GM19438 (cell line): Measurements from ENCODE around the gene ADNP2.
A peak's percentile ranks its signal among the peaks of the same experiment; 100 is the strongest.
"Not testable (repeated sequence)": the region's sequence is repeated elsewhere in the genome, so short reads cannot be mapped to it uniquely, and the experiment has no call there.

ENCODE experiments used
- ATAC-seq: cut with Tn5 transposase; IDR thresholded peaks from one replicate; pipeline ENCODE4 v1.9.1; 2021; ENCODE audit warnings: low read depth; ENCODE audit not compliant: unreplicated experiment

ADNP2 gene

GRCh38 chr18:80140455-80140985 is 31.5 kb downstream of the ADNP2 start:
- ATAC-seq: no peak

- no peak for ATAC-seq
These were observed 34.8 kb downstream of the ADNP2 start for GRCh38 chr18:80143881-80144280.

GRCh38 chr18:80145196-80145804 is 36.2 kb downstream of the ADNP2 start:
- no peak for ATAC-seq

GRCh38 chr18:80147037-80147417 is 38.0 kb downstream of the ADNP2 start:
- ATAC-seq: peak; percentile 41

- peak; percentile 80 for ATAC-seq
These were observed 38.6 kb downstream of the ADNP2 start for GRCh38 chr18:80147418-80148325.

DNA sequence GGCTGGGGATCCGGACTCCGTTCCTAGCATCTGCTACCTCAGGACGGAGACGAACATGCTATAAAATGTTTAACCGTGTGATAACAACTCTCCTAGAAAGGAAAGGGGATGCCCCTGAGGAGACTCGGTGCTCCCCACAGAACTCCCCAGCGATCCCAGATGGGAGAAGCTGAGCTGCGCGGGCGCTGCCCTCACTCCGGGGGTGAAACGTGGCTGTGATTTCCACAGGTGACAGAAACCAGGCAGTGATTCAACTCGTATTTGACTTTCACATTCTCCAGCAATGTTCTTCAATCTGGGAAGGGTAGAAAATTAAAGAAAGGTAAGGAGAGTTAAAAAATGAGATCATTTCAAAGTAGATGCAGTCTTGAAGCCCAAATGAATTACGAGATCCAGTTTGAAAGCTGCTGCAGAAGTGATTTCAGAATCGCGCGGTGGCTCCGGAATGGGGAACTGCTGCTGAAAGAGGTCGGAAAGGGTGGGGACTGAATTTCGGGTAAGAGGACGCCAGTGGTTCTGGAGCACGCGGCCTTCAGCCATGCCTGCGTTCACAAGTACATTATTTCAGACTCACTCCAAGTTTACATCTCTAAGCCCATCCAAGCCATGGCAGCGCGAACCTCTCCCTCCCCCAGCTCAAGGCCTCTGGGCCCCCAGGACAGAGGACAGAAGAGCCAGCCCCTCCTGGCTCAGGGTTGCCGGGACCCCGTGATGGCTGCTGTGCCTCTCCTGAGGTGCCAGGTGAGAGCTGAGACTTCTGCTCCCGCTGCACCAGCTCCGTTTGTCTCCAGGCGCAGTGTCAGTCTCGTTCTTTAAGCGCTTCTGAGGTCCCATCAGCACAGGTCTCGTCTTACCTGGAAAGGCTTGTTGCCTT is 39.5 kb downstream of the ADNP2 start:
- ATAC-seq: no peak

DNA sequence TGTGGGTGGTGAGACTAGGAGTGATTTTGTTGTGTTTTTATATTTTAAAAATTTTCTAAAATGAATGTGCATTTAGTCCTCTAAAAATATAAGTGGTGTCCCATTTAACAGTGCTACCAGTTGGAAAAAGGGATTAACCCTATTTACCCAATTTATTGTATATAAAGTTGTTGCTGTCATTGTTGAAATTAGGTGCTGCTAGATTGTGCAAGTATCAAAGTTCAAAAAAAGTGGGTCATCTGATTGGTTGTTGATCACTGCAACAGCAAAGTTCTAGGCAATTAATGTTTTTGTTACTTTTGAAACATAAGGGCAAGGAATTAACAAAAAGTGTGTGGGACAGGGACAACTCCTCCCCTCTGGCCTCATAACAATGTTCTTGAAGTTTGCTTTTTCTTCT is 40.6 kb downstream of the ADNP2 start:
- ATAC-seq: no peak

GRCh38 chr18:80154293-80154692 is 45.2 kb downstream of the ADNP2 start:
- peak; percentile 78 for ATAC-seq

DNA sequence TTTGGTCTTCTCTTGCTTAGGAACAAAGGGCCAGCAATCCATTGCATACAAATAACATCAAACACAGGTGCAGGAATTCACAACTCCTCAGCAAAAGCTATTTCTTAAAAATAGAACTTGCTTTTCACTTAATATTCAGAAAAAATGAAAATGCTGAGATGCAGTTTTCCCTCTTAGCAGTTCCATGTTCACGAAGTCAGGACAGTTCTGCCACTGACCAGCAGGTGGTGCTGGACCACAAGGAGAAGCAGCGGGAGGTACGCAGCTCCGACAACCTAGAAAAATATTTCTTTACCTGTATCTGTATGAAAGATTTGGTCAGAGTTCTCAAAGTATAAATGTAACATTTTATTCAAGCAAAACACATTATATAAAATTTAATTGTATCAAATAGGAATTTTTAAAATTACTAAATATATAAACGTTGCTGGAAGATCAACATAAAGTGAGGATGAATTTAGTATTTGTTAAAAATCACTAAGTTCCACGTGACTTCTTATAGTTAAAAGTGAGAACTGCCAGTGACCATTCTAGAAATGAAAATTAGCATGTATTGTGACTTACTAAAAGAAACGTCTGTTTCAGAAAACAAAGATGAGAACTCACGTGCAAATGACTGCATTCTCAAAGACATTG is 48.8 kb downstream of the ADNP2 start:
- no peak for ATAC-seq

GRCh38 chr18:80158365-80158764 is 49.3 kb downstream of the ADNP2 start:
- no peak for ATAC-seq

DNA sequence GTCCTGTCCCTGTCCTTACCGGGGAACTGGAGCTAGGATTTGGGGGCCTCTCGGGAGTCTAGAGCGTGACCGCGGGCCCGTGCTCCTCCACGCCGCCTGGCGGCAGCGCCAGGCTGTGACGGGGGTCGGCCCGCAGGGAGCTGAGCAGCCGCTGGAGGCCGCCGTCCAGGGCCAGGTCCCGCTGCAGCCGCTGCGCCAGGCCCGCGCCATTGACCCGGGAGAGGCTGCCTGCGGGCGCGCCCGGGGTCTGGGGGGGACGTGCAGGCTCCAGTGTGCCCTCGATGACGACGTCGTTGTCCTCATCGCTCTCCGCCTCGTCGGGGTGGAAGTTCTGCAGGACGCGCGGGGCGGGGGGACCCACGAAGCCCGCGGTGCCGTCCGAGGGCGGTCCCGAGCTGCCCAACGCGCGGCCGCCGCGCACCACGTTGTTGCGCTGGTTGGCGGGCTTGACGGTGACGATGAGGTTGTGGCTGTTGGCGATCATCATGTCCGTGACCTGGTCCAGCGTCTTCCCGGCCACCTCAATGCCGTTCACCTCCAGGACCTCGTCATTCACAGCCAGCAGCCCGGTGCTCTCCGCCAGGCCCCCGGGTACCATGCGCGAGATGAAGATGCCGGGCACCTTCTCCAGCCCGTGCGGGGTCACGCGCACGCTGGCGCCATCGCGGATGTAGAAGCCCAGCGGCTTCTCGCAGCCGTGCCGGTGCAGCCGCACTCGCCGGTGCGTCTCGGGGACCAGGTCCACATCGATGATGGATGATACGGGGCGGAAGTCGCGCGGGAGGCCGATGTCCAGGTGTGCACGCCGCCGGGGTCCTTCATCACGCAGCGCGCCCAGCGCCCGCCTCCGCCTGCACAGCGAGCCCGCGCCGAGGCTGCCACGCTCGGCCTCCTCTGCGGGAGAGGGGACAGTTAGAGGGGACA is 50.9 kb downstream of the ADNP2 start:
- no peak for ATAC-seq

DNA sequence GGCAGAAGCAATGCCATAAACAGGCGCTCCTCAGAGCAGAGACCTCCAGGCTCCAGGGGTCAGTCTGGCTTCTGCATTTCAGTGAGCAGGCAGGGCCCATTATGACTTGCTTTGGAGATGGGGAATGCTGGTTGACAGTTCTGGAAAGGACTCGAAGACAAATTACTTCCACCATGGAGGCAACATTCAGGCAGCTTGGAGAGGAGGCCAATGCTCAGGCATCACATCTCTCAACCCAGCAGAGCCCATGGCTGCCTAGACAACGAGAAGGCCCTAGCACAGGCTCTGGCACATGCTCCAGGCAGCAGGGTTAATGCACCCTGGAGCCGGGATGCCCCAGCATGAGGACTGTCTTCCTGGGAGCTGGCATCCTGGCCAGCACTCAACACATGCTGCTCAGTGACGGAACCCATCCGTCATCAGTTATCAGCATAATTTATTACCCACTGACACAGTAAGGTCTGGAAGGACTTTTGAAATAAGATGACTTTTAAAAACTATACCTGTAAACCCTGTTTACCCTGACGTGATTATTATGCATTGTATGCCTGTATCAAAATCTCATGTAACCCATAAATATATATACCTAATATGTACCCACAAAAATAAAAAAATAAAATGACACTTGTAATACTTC is 52.8 kb downstream of the ADNP2 start:
- no peak for ATAC-seq

DNA sequence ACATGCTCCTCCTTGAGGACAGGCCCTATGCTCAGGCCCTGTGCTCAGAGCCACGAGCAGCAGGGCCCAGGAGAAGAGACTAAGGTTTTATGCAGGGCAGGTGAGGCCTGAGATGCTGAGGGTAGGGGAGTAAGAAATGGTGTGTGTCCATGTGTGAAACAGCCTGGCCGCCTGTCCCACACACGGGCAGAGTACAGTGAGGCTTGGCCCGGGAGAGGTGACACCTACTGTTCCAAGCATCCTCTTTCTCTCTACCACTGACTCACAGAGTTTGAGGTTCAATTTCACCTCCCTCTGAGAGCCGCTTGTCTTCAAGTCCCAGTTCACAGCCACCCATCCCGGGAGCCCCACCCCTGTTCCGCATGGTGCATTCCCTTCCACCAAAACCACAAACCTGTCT is 54.1 kb downstream of the ADNP2 start:
- no peak for ATAC-seq

DNA sequence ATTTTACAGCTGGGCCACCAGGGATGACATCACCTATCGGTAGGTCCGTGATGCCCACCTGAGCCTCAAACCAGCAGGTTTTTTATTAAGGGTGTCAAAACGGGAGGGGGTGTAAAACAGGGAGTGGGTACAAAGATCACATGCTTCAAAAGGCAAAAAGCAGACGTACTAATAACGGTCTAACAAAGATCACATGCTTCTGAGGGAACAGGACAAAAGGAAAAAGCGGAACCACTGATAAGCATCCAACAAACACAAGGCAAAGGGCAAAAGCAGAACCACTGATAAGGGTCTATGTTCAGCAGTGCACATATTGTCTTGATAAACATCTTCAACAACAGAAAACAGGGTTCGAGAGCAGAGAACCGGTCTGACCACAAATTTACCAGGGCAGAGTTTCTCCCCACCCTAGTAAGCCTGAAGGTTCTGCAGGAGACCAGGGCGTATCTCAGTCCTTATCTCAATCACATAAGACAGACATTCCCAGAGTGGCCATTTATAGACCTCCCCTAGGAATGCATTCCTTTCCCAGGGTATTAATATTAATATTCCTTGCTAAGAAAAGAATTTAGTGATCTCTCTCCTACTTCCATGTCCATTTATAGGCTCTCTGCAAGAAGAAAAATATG is 55.8 kb downstream of the ADNP2 start:
- ATAC-seq: not testable (repeated sequence)

DNA sequence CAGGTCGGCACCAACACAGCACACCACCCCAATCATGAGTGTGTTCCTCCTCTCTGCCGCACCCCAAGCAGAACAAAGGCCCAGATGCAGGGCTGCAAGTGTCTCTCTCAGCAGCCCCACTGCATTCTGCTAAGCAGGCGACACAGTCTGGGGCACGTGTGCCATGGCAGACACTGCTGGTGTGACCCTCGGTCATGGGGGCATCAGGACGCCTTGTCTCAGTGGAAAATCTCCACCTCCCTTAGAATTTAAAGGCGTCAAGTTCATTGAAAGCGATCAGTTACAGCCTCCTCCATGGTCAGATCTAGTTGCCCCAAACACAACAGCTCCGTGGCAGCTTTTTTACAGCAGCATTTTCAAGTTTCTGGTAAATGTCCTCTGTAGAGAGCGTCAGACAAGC is 57.2 kb downstream of the ADNP2 start:
- no peak for ATAC-seq

GRCh38 chr18:80166725-80167124 is 57.7 kb downstream of the ADNP2 start:
- ATAC-seq: no peak

DNA sequence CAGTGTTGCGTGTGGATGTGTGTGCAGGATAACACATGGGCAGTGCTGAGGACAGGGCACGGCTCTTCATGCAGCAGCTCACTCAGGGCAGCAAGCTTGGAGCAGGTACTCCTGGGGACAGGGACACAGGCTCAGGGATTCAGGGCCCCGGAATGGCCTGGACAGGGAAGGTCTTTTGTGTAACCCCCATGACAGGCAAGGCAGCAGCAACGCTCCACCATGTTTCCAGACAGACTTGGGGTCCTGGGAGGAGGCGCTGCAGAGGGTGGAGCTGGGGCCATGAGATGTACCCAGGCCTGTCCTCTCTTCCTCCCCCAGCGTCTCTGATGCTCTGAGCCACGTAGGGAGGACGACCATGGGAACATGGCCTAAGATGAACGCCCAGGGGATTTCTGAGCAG is 58.3 kb downstream of the ADNP2 start:
- no peak for ATAC-seq

GRCh38 chr18:80167931-80168330 is 58.9 kb downstream of the ADNP2 start:
- ATAC-seq: no peak
